Liver (tissue), 9 donors: Measurements from ENCODE around the gene GPHN. TPM values are rescaled to one million over a fixed set of nuclear protein-coding genes. Genes with fewer than 3 reads are reported as not detected.

ENCODE experiments used
- DNase-seq: peaks from one replicate; pipeline ENCODE4 v3.0.0-alpha.2; 2017; ENCODE audit warnings: low spot score
- H3K27ac ChIP-seq, 2 donors: one replicate each; pipeline ENCODE4 v1.7.0; 2013; ENCODE audit warnings: inconsistent platforms in 2 of 2, low read length in 2 of 2, control low read depth in 1 of 2, low read depth in 1 of 2, mild to moderate bottlenecking in 1 of 2
- H3K27me3 ChIP-seq, 4 donors: one replicate each; pipeline versions ENCODE4 v1.6.1 to v1.7.0; 2013; ENCODE audit warnings: low read length in 3 of 4, inconsistent platforms in 1 of 4, mild to moderate bottlenecking in 1 of 4, moderate library complexity in 1 of 4; ENCODE audit not compliant: control insufficient read depth in 4 of 4, insufficient read depth in 4 of 4
- H3K36me3 ChIP-seq, 4 donors: one replicate each; pipeline versions ENCODE4 v1.6.1 to v1.7.0; 2013; ENCODE audit warnings: low read length in 3 of 4, mild to moderate bottlenecking in 3 of 4, low read depth in 1 of 4, moderate library complexity in 1 of 4; ENCODE audit not compliant: control insufficient read depth in 4 of 4, insufficient read depth in 3 of 4
- H3K4me1 ChIP-seq, 4 donors: one replicate each; pipeline versions ENCODE4 v1.6.1 to v1.7.0; 2013; ENCODE audit warnings: low read length in 3 of 4, mild to moderate bottlenecking in 3 of 4, moderate library complexity in 1 of 4; ENCODE audit not compliant: control insufficient read depth in 4 of 4, insufficient read depth in 4 of 4
- H3K4me3 ChIP-seq, 3 donors: one replicate each; pipeline versions ENCODE4 v1.6.1 to v1.7.0; 2013; ENCODE audit warnings: low read length in 3 of 3, control low read depth in 1 of 3, low read depth in 1 of 3, mild to moderate bottlenecking in 1 of 3
- H3K9ac ChIP-seq, 2 donors: one replicate each; pipeline ENCODE4 v1.7.0; 2013; ENCODE audit warnings: low read length in 2 of 2, mild to moderate bottlenecking in 2 of 2, moderate library complexity in 2 of 2, control low read depth in 1 of 2, low read depth in 1 of 2
- H3K9me3 ChIP-seq, 4 donors: one replicate each; pipeline versions ENCODE4 v1.6.1 to v1.7.0; 2013; ENCODE audit warnings: low read length in 3 of 4; ENCODE audit not compliant: control insufficient read depth in 4 of 4
- ATF3 ChIP-seq: IDR thresholded peaks from 2 replicates; pipeline ENCODE4 v1.6.1; 2016; ENCODE audit warnings: antibody characterized with exemption
- EGR1 ChIP-seq, 2 donors: IDR thresholded peaks; 2 replicates each; pipeline ENCODE4 v1.6.1; 2016 to 2018; ENCODE audit warnings: antibody characterized with exemption in 2 of 2, low read depth in 2 of 2
- FOXA1 ChIP-seq: IDR thresholded peaks from 2 replicates; pipeline ENCODE4 v1.6.1; 2016; ENCODE audit warnings: antibody characterized with exemption
- FOXA2 ChIP-seq: IDR thresholded peaks from 2 replicates; pipeline ENCODE4 v1.6.1; 2016; ENCODE audit warnings: antibody characterized with exemption
- GABPA ChIP-seq, 2 donors: IDR thresholded peaks in 1 of 2; conservative IDR thresholded peaks in 1 of 2; 2 replicates each; pipeline ENCODE4 v1.6.1; 2016; ENCODE audit warnings: antibody characterized with exemption in 2 of 2, mild to moderate bottlenecking in 1 of 2, moderate library complexity in 1 of 2
- HNF4A ChIP-seq, 2 donors: conservative IDR thresholded peaks; 2 replicates each; pipeline ENCODE4 v1.6.1; 2016; ENCODE audit warnings: antibody characterized with exemption in 2 of 2, mild to moderate bottlenecking in 2 of 2
- HNF4G ChIP-seq: IDR thresholded peaks from 2 replicates; pipeline ENCODE4 v1.6.1; 2016; ENCODE audit warnings: antibody characterized with exemption
- JUND ChIP-seq, 2 donors: IDR thresholded peaks; 2 replicates each; pipeline ENCODE4 v1.6.1; 2016; ENCODE audit warnings: antibody characterized with exemption in 2 of 2
- MAX ChIP-seq: IDR thresholded peaks from 2 replicates; pipeline ENCODE4 v1.6.1; 2016; ENCODE audit warnings: antibody characterized with exemption
- NR2F2 ChIP-seq: IDR thresholded peaks from 2 replicates; pipeline ENCODE4 v1.6.1; 2016; ENCODE audit warnings: antibody characterized with exemption
- RAD21 ChIP-seq, 2 donors: IDR thresholded peaks; 2 replicates each; pipeline ENCODE4 v1.6.1; 2016; ENCODE audit warnings: antibody characterized with exemption in 2 of 2, mild to moderate bottlenecking in 2 of 2
- REST ChIP-seq: IDR thresholded peaks from 2 replicates; pipeline ENCODE4 v1.6.1; 2016; ENCODE audit warnings: antibody characterized with exemption, mild to moderate bottlenecking
- RXRA ChIP-seq, 2 donors: IDR thresholded peaks; 2 replicates each; pipeline ENCODE4 v1.6.1; 2017 to 2018; ENCODE audit warnings: antibody characterized with exemption in 2 of 2, mild to moderate bottlenecking in 1 of 2
- SP1 ChIP-seq: IDR thresholded peaks from 2 replicates; pipeline ENCODE4 v1.6.1; 2018; ENCODE audit warnings: antibody characterized with exemption, mild to moderate bottlenecking
- TAF1 ChIP-seq: conservative IDR thresholded peaks from 2 replicates; pipeline ENCODE4 v1.6.1; 2016; ENCODE audit warnings: antibody characterized with exemption, mild to moderate bottlenecking
- YY1 ChIP-seq: IDR thresholded peaks from 2 replicates; pipeline ENCODE4 v1.6.1; 2016; ENCODE audit warnings: antibody characterized with exemption, mild to moderate bottlenecking
- ZBTB33 ChIP-seq: IDR thresholded peaks from 2 replicates; pipeline ENCODE4 v1.6.1; 2016; ENCODE audit warnings: antibody characterized with exemption
- WGBS: extraction: QIAGEN DNeasy Blood & Tissue Kit; methylation state at CpG from one replicate; pipeline ENCODE4 v1.1.7; 2013; 5-methylcytosine and 5-hydroxymethylcytosine counted together
- polyA plus RNA-seq, 2 donors: library from polyadenylated mRNA; stranded (reverse) in 1 of 2; unstranded in 1 of 2; fragments of 200-250 nt in 1 of 2; fragments of >200 nt in 1 of 2; fragmentation: Nextera tagmentation in 1 of 2; extraction: Ambion mirVana in 1 of 2; gene quantifications; one replicate each; pipeline versions ENCODE4 v1.2.1 to v1.2.3, GENCODE V29; 2013 to 2015
- total RNA-seq, 2 donors: library from RNA; depleted of rRNA; stranded (reverse); fragments of >200 nt; gene quantifications; one replicate each; pipeline ENCODE4 v1.2.3, GENCODE V29; 2014
- donor health status: healthy.
- donor health status: healthy.
- donor health status: healthy.
- donor health status: healthy.
- donor health status: healthy.

Gene GPHN
- total and polyA plus RNA-seq, 4 donors, result 18.4 to 76.4 (median 47.4) TPM

- TF ChIP-seq REST (no peak), TAF1 (no peak), NR2F2 (no peak), MAX (no peak)
Observed at GRCh38 chr14:66923251-66923650, 415.3 kb downstream of the GPHN start (continued).

GRCh38 chr14:66939409-66939808, 431.5 kb downstream of the GPHN start:
- no peaks in the 10 kb centered on the region for H3K27me3 ChIP-seq
- DNase-seq, result no peak
- peaks cover 9 to 46% (median 17%) of the 10 kb centered on the region in 4 donors for H3K9me3 ChIP-seq
- H3K4me3 ChIP-seq, result no peak overlapping the region
- no peak overlapping the region for H3K27ac ChIP-seq
- WGBS, result 87% methylated on average over 4 of the region's 4 CpGs
- peaks cover 0 to 46% (median 45%) of the 10 kb centered on the region in 4 donors for H3K36me3 ChIP-seq
- no peak for TF ChIP-seq FOXA2
- TF ChIP-seq SP1, result no peak
- no peak for TF ChIP-seq YY1
- no peak for TF ChIP-seq ZBTB33
- H3K4me1 ChIP-seq, result no peaks in the 10 kb centered on the region
- no peak overlapping the region for H3K9ac ChIP-seq

- TF ChIP-seq HNF4A (conservative IDR thresholded peaks at IDR 0.05) (no peak), ZBTB33 (no peak), SP1 (no peak), GABPA (IDR thresholded peaks at IDR 0.05 in 1 of 2, conservative IDR thresholded peaks at IDR 0.05 in 1 of 2) (no peak), RAD21 (IDR thresholded peaks at IDR 0.05) (no peak), NR2F2 (no peak), HNF4G (no peak), MAX (no peak), EGR1 (IDR thresholded peaks at IDR 0.05; ENCODE audit: low read depth in 2 of 2) (no peak), TAF1 (no peak), REST (no peak), JUND (IDR thresholded peaks at IDR 0.05) (no peak), RXRA (IDR thresholded peaks at IDR 0.05) (no peak), YY1 (no peak), ATF3 (no peak), FOXA1 (no peak)
- Histone ChIP-seq H3K9me3 (peaks cover 17 to 67% (median 25%) of the 10 kb centered on the region in 4 donors), H3K9ac (no peak overlapping the region), H3K27ac (no peak overlapping the region), H3K4me1 (no peaks in the 10 kb centered on the region), H3K27me3 (no peaks in the 10 kb centered on the region), H3K4me3 (peak overlapping the region in 2 of 3 donors; percentile 58 to 63), H3K36me3 (peaks cover 3 to 62% (median 53%) of the 10 kb centered on the region in 4 donors)
- DNase-seq, result no peak
- WGBS, result 97% methylated on average over 5 of the region's 5 CpGs
Observed at GRCh38 chr14:66944872-66945271, 436.9 kb downstream of the GPHN start.
